ENCODE data around the gene APOA1.

DNA sequence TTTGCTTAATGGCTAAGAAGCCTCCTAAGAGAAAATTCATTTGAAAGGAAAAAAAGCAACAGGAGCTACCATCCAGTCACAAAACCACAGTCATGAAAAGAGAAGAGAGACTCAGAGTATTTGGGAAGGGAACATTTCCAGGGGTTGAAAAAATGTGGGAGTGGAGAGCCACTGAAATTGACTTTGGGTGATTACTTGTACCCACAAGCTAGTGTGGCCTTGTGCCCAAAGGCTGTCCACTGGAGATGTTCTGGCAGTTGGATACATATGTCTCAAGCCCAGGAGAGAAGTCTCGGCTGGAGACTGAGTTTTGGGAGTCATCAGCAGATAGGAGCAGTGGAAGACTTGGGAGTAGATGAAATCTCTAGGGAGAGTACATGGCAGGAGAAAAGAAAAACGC lies 42.6 kb downstream of the APOA1 start:
- TF ChIP-seq SIN3A (IDR thresholded peaks at IDR 0.05; ENCODE audit: borderline replicate concordance, low read depth, low read length) = no peak
- TF ChIP-seq, protein P1, sequence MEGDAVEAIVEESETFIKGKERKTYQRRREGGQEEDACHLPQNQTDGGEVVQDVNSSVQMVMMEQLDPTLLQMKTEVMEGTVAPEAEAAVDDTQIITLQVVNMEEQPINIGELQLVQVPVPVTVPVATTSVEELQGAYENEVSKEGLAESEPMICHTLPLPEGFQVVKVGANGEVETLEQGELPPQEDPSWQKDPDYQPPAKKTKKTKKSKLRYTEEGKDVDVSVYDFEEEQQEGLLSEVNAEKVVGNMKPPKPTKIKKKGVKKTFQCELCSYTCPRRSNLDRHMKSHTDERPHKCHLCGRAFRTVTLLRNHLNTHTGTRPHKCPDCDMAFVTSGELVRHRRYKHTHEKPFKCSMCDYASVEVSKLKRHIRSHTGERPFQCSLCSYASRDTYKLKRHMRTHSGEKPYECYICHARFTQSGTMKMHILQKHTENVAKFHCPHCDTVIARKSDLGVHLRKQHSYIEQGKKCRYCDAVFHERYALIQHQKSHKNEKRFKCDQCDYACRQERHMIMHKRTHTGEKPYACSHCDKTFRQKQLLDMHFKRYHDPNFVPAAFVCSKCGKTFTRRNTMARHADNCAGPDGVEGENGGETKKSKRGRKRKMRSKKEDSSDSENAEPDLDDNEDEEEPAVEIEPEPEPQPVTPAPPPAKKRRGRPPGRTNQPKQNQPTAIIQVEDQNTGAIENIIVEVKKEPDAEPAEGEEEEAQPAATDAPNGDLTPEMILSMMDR (IDR thresholded peaks at IDR 0.05) = no peak
